HepG2 (cell line): ENCODE results near the gene CA9. TPM values are rescaled to one million over a fixed set of nuclear protein-coding genes. Genes with fewer than 3 reads are reported as not detected.
A peak's percentile ranks its signal among the peaks of the same experiment; 100 is the strongest.

Experiments used
- ATAC-seq: fragments of 200-7000 bp; cut with Tn5 transposase; 3 replicates; pipeline ENCODE4 v1.9.1; 2020; ENCODE audit warnings: mild to moderate bottlenecking, moderate library complexity
- BruUV-seq: library from RNA; stranded (reverse); fragments of 400-500 nt; replicated peaks from 2 replicates; lab custom pipeline; 2021; lab: Mats Ljungman, UMichigan
- CTCF ChIA-PET: fragments of 300-600 bp; formaldehyde crosslinking; extraction: SDS; loops from one replicate; lab custom pipeline; 2021; ENCODE audit warnings: low total read pairs, inconsistent platforms, low intra/inter-chr PET ratio; lab: Yijun Ruan, JAX
- POLR2A ChIA-PET: fragments of 350-600 bp; sonication (Branson Sonifier 250); formaldehyde crosslinking; loops from one replicate; lab custom pipeline; 2020; ENCODE audit warnings: antibody characterized with exemption, inconsistent platforms; lab: Yijun Ruan, JAX
- DNase-seq: peaks from one replicate; pipeline ENCODE4 v3.0.0-alpha.2; 2015; ENCODE audit warnings: low spot score
- FAIRE-seq: peaks from 3 replicates; lab custom pipeline; 2011; peaks lifted over from hg19 to GRCh38; lab: Jason Lieb, UNC
- H2AFZ ChIP-seq: one replicate; pipeline ENCODE4 v1.6.1; 2011; ENCODE audit warnings: low read length, inconsistent platforms
- H3K27ac ChIP-seq: fragments of 300-600 bp; 3 replicates; pipeline ENCODE4 v1.8.0; 2011; ENCODE audit warnings: mixed run types, mild to moderate bottlenecking, mixed read lengths, low read length, inconsistent platforms; ENCODE audit not compliant: insufficient read depth; ENCODE audit errors: extremely low read length
- H3K27me3 ChIP-seq, 2 experiments: fragments of 200-600 bp in 1 of 2; 2 replicates in 1 of 2; 3 replicates in 1 of 2; pipeline versions ENCODE4 v1.6.0 to v1.8.0; 2011; ENCODE audit warnings: low read length in 2 of 2, mild to moderate bottlenecking in 2 of 2, moderate library complexity in 2 of 2, inconsistent platforms in 1 of 2; ENCODE audit not compliant: insufficient read depth in 2 of 2, control insufficient read depth in 1 of 2
- H3K36me3 ChIP-seq, 2 experiments: fragments of 200-600 bp in 1 of 2; replicated peaks in 1 of 2; 2 replicates in 1 of 2; 3 replicates in 1 of 2; pipeline versions ENCODE4 v1.5.1 to v1.8.0; 2011; ENCODE audit warnings: low read length in 2 of 2, inconsistent platforms in 1 of 2; ENCODE audit not compliant: insufficient read depth in 2 of 2, control insufficient read depth in 1 of 2
- H3K4me1 ChIP-seq: 2 replicates; pipeline ENCODE4 v1.5.1; 2012; ENCODE audit warnings: low read length, inconsistent platforms; ENCODE audit not compliant: insufficient read depth
- H3K4me2 ChIP-seq: 2 replicates; pipeline ENCODE4 v1.6.0; 2011; ENCODE audit warnings: low read depth, low read length, inconsistent platforms
- H3K4me3 ChIP-seq, 3 experiments: fragments of 200-600 bp in 1 of 3; sonication (generic), shearing (Covaris generic) in 1 of 3; replicated peaks in 1 of 3; 2 replicates each; pipeline ENCODE4 v1.5.1; 2011 to 2016; ENCODE audit warnings: low read length in 3 of 3, inconsistent platforms in 2 of 3, low read depth in 2 of 3, mild to moderate bottlenecking in 2 of 3, control low read depth in 1 of 3, mixed read lengths in 1 of 3; ENCODE audit not compliant: insufficient read depth in 1 of 3
- H3K79me2 ChIP-seq: one replicate; pipeline ENCODE4 v1.6.1; 2011; ENCODE audit warnings: low read length, inconsistent platforms; ENCODE audit not compliant: insufficient read depth
- H3K9ac ChIP-seq: 2 replicates; pipeline ENCODE4 v1.6.0; 2011; ENCODE audit warnings: mild to moderate bottlenecking, low read depth, low read length, inconsistent platforms; ENCODE audit not compliant: insufficient read depth
- H3K9me3 ChIP-seq: 2 replicates; pipeline ENCODE4 v1.5.1; 2012; ENCODE audit warnings: mild to moderate bottlenecking, low read length
- H4K20me1 ChIP-seq: 2 replicates; pipeline ENCODE4 v1.6.0; 2011; ENCODE audit warnings: inconsistent platforms, mild to moderate bottlenecking, low read length, moderate library complexity; ENCODE audit not compliant: insufficient read depth
- CHCHD3 ChIP-seq: sonication (generic); formaldehyde crosslinking; IDR thresholded peaks from 2 replicates; pipeline ENCODE4 v1.8.0; 2022; ENCODE audit warnings: mild to moderate bottlenecking, missing genetic modification reagents, moderate library complexity
- CREBL2 ChIP-seq: sonication (generic); formaldehyde crosslinking; IDR thresholded peaks from 2 replicates; pipeline ENCODE4 v1.8.1; 2023; ENCODE audit warnings: missing genetic modification reagents, mild to moderate bottlenecking, borderline replicate concordance
- HMGXB4 ChIP-seq, 2 experiments: sonication (generic) in 1 of 2; formaldehyde crosslinking in 1 of 2; IDR thresholded peaks; 2 replicates each; pipeline versions ENCODE4 v1.4.0 to v1.6.1; 2018 to 2020; ENCODE audit warnings: missing genetic modification reagents in 2 of 2, borderline replicate concordance in 1 of 2, low read depth in 1 of 2, mild to moderate bottlenecking in 1 of 2, missing biosample characterization in 1 of 2
- HNF1B ChIP-seq: sonication (generic); formaldehyde crosslinking; IDR thresholded peaks from 2 replicates; pipeline ENCODE4 v1.5.1; 2020; ENCODE audit warnings: mild to moderate bottlenecking, moderate library complexity, missing genetic modification reagents
- POLR2A ChIP-seq, 2 experiments: IDR thresholded peaks; 2 replicates each; pipeline ENCODE4 v1.6.1; 2011; ENCODE audit warnings: low read depth in 2 of 2, low read length in 2 of 2, mild to moderate bottlenecking in 1 of 2, moderate library complexity in 1 of 2; ENCODE audit not compliant: insufficient read depth in 1 of 2
- THAP9 ChIP-seq: sonication (generic); formaldehyde crosslinking; IDR thresholded peaks from 2 replicates; pipeline ENCODE4; 2020; ENCODE audit warnings: missing genetic modification reagents, mild to moderate bottlenecking, borderline replicate concordance
- ZFAT ChIP-seq: sonication (generic); formaldehyde crosslinking; conservative IDR thresholded peaks from 2 replicates; pipeline ENCODE4 v1.8.1; 2023; ENCODE audit warnings: missing genetic modification reagents, inconsistent platforms
- ZFX ChIP-seq: sonication (generic); formaldehyde crosslinking; IDR thresholded peaks from 2 replicates; pipeline ENCODE4 v1.4.0; 2020; ENCODE audit warnings: mild to moderate bottlenecking, low read depth, missing genetic modification reagents, moderate library complexity
- ZNF12 ChIP-seq: sonication (generic); formaldehyde crosslinking; IDR thresholded peaks from 2 replicates; pipeline ENCODE4 v1.5.0; 2020; ENCODE audit warnings: missing genetic modification reagents
- ZNF512 ChIP-seq: sonication (generic); formaldehyde crosslinking; IDR thresholded peaks from 2 replicates; pipeline ENCODE4 v1.4.0; 2020; ENCODE audit warnings: mild to moderate bottlenecking, missing genetic modification reagents
- ZNF7 ChIP-seq: IDR thresholded peaks from 2 replicates; pipeline ENCODE4 v1.6.1; 2016; ENCODE audit warnings: missing biosample characterization, missing genetic modification reagents
- WGBS: methylation state at CpG from one replicate; pipeline ENCODE4 v1.1.6; 2017; ENCODE audit warnings: low lambda C conversion rate; 5-methylcytosine and 5-hydroxymethylcytosine counted together
- in situ Hi-C: cut with HindIII; loops from 2 replicates; pipeline ENCODE4 v1.10.0; 2017; ENCODE audit warnings: low pct_unique_long_range_greater_than_20kb; ENCODE audit not compliant: extremely low pct_ligation_motif_present
- intact Hi-C: fragments of 100-400 bp; cut with micrococcal nuclease; formaldehyde crosslinking; loops from one replicate; pipeline ENCODE4 v1.10.0; 2022; ENCODE audit not compliant: unreplicated experiment
- polyA plus RNA-seq, 8 experiments: library from polyadenylated mRNA; depleted of rRNA in 3 of 8; stranded (reverse) in 7 of 8; unstranded in 1 of 8; fragments of >200 nt; fragmentation: Illumina TruSeq in 4 of 8; extraction: Trizol in 4 of 8; gene quantifications; 2 replicates each; pipeline versions ENCODE4 v1.2.1 to v1.2.3, GENCODE V29; 2011 to 2016; ENCODE audit warnings: low read depth in 4 of 8, missing spikeins in 1 of 8, mixed read lengths in 1 of 8; ENCODE audit not compliant: insufficient read depth in 1 of 8
- total RNA-seq, 5 experiments: library from RNA; depleted of rRNA; stranded (reverse); fragments of >200 nt; fragmentation: Illumina TruSeq; extraction: Trizol; gene quantifications; 2 replicates each; pipeline ENCODE4 v1.2.3, GENCODE V29; 2016; ENCODE audit warnings: low read depth in 1 of 5

The CA9 gene
- total and polyA plus RNA-seq, 2 of the 13 experiments (the other 11 are each of a cell fraction or from before 2014, with no cell fraction given), result 0.13 to 152 TPM

- in situ Hi-C loops (loop anchor here (5.0 kb wide), 1 partner anchor 60 kb away; the partner anchor contains the start of gene ARHGEF39), intact Hi-C loops (no loop called here)
- ChIA-PET POLR2A (interaction anchor here (0.8 to 3.5 kb wide), 20 partner anchors 8 to 1083 kb away, joined by 3 to 44 read pairs (median 8); partner anchors contain the start of genes ARHGEF39, CCDC107, GBA2 and HINT2), CTCF (no interaction called here)
- DNase-seq, result no peak
- Histone ChIP-seq H3K36me3 (peaks cover 12 to 35% of the 10 kb centered on the region in 2 experiments), H3K4me1 (peaks cover 52% of the 10 kb centered on the region), H4K20me1 (peaks cover 30% of the 10 kb centered on the region), H2AFZ (no peak overlapping the region), H3K9ac (peak overlapping the region; percentile 58; the same call in 1 of the 2 replicates), H3K4me3 (peak overlapping the region; percentile 38 to 98 (median 59); a peak in 3 of 6 replicates), H3K79me2 (peaks cover 53% of the 10 kb centered on the region), H3K9me3 (no peaks in the 10 kb centered on the region), H3K27ac (peak overlapping the region; percentile 77), H3K27me3 (no peaks in the 10 kb centered on the region; a peak in 1 of 5 replicates)
- WGBS, result 52% methylated on average over 3 of the region's 5 CpGs
- ATAC-seq, result no peak
- TF ChIP-seq ZNF512 (CRISPR knock-in tag), result no peak
- TF ChIP-seq POLR2A (IDR thresholded peaks at IDR 0.05; ENCODE audit: insufficient read depth in 1 of 2, low read depth in 2 of 2, low read length in 2 of 2), result peak in 1 of 2 experiments; percentile 43; a peak in 1 of 4 replicates
- TF ChIP-seq HMGXB4 (CRISPR knock-in tag; IDR thresholded peaks at IDR 0.05; ENCODE audit: borderline replicate concordance in 1 of 2, low read depth in 1 of 2), result 0 out of 4 replicates have a peak, but pooled peaks of 1 of the 2 experiments have one; percentile 6
- peak; percentile 40; the same call in 1 of the 2 replicates for TF ChIP-seq THAP9 (CRISPR knock-in tag)
- TF ChIP-seq HNF1B, result 0 out of 2 replicates have a peak, but pooled peaks have one; percentile 35
- no peak for TF ChIP-seq ZFAT
- 0 out of 2 replicates have a peak, but pooled peaks have one; percentile 37 for TF ChIP-seq ZNF7
- peak; percentile 48; the same call in 1 of the 2 replicates for TF ChIP-seq ZNF12 (CRISPR knock-in tag)
- TF ChIP-seq CHCHD3 (CRISPR knock-in tag), result no peak
- peak; percentile 32; the same call in 1 of the 2 replicates for TF ChIP-seq ZFX (CRISPR knock-in tag)
- no peak for TF ChIP-seq CREBL2 (CRISPR knock-in tag)
- TF ChIP-seq, all 625 proteins: peak for 7
- H3K4me2 ChIP-seq, result peak overlapping the region; percentile 98
- FAIRE-seq, result peak; percentile 93
- BruUV-seq, result no TSS peak
Observed at GRCh38 chr9:35727676-35728040, 53.9 kb downstream of the CA9 start.
